G401 (cell line): ENCODE results near the gene HOXA3. TPM values are rescaled to one million over a fixed set of nuclear protein-coding genes. Genes with fewer than 3 reads are reported as not detected.

ENCODE experiments used
- DNase-seq: peaks from one replicate; pipeline ENCODE4 v3.0.0-alpha.2; 2015; ENCODE audit warnings: low spot score
- in situ Hi-C: cut with HindIII; loops from 2 replicates; pipeline ENCODE4 v1.10.0; 2016; ENCODE audit warnings: low sequenced_read_pairs, mixed read lengths
- total RNA-seq: library from RNA; depleted of rRNA; stranded (reverse); fragments of >200 nt; shearing (Covaris generic); gene quantifications from 2 replicates; pipeline ENCODE4 v1.2.3, GENCODE V29; 2014; rRNA removed

The HOXA3 gene
- total RNA-seq, 1 experiment from 2014 or later = 2.2 TPM

DNA sequence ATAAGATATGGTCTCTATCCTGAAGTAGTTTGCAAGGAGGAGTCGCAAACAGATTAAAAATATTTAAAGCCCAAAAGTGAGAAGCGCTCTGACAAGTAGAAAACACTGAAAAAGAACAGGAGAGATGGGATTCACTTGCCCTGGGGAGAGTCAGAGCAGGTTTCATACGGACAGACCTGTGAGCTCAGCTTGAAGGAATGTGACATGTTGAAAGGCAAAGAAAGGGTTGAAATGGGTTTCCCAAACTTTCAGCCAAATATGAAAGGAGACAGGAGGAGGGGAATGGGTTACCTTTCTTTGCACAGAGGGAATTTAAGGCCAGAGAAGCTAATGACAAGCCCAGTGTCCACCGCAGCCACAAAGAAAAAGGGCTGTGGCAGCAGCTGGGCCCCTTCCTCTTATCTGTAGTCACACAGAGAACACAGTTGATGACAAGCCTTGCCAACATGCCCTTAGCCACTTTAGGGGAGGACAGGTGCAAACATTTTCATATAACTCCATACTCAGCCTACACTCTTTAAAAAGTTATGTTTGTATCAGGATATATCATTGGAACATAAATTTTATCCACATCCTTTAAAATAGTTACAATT is 71.4 kb downstream of the HOXA3 start:
- DNase-seq = no peak
- in situ Hi-C loops = no loop called here

DNA sequence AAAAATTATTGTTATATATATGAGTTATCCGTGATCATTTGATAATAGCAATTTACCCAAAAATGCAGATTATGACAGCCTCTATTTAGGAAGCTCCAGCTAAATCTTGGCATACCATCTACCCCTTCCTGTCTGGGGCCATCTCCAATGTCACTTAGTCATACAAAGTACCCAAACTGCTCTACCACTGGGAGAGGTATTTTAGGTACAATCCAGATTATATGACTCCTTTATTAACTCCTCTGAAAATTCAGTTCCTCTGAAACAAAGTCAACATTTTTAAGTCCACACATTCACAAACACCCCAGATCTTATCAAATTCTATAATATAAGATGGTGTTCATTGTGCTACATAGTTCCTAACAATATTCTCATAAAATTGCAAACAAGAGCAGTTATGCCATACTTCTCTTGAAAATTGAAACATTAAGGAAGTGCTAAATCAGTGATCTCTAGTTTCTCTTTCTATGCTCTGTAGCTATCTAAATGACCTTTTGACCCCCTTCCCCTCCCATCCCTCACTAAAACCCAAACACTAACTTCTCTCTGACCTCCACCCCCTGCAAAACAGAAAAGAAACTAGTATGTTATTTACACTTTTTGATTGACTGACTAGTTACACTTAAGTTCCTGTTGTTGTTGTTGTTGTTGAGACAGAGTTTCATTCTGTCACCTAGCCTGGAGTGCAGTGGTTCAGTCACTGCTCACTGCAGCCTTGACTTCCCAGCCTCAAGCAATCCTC is 73.0 kb downstream of the HOXA3 start:
- no peak for DNase-seq
- in situ Hi-C loops = no loop called here

DNA sequence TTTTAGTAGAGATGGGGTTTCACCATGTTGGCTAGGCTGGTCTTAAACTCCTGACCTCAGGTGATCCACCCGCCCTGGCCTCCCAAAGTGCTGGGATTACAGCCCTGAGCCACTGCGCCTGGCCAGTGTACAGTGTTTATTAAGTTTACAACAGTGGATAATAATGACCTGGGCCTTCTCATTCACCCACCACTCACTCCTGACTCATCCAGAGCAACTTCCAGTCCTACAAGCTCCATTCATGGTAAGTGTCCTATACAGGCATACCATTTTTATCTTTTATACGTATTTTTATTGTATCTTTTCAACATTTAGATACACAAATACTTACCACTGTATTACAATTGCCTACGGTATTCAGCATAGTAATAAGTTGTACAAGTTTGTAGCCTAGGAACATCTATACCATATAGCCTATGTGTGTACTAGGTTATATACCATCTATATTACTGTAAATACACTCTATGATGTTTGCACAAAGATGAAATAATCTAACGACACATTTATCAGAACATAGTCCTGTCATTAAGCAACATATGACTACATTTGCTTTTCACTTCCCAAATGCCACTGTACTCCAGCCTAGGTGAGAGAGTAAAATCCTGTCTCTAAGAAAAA is 73.7 kb downstream of the HOXA3 start:
- in situ Hi-C loops = no loop called here
- DNase-seq = no peak

DNA sequence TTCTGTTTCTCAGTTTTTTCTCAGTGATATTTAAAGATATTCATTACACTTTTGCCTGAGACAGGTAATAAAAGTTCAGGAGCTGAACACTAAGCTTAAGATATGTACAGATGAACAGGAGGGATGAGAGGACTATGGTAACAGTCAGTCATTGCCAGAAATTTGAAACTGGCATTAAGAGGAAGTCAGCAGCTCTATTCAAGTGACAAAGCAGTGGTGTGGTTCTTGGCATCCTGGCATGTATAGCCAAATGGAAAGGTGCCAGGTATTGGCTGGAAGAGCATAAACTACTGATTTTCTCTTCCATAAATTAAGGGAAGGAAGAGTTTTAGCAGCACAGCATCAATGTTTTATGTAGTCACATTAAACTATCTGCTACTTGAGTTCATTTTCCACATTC is 79.3 kb downstream of the HOXA3 start:
- in situ Hi-C loops = no loop called here

DNA sequence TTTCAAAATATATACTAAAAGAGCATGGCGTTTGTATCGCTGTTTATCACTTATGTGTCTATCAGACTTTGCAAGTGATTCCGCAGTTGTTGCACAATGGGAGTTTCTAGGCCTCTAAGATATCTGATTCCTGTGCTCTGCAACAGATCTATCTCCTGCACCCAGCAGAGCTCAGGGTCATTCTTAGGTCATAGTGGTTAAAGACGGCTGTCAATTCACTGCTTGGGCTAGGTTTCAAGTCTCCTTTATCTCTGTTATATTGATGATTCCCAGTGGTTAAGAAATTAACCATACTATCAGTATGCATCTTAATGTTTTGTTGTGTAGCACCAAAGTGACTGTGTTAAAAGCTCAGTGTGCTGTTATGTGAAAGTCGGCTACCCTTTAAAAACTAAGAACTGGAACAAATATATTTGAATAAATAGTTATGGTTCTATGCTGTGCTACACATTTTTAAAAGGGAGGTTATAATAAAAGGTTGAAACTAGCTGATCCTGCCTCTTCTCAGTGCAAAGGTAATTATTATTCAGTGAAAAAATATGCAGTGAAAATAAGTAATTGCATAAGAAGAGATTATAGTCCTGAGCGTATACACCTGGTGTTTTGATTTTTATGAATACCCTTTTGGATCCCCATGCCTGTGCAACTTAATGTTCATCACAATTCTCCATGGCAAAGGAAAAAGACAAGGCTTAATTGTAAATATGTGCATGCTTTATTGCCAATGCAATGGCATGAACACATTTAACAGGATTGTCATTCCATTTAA is 80.6 kb downstream of the HOXA3 start:
- in situ Hi-C loops = no loop called here
- no peak for DNase-seq

More for the DNA sequence above, 79.3 kb downstream of the HOXA3 start:
- DNase-seq = no peak

DNA sequence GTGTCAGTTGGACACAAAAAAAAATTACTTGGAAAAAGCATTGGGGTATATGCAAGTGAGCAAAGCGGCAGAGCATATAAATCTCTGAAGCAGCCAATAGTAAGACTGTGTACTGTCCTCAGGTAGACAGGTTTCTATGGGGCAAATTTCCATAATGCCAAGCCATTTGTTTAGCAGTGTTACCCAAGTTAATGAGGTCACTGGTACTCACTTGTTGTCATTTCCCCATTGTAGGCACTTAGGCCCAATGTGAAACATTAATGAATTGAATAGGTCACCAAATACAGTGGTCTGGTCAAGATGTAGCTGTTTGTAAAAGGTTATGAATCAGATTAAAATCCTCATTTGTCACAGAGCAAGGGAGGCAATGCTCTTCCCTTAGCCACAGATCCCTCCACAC is 84.1 kb downstream of the HOXA3 start:
- in situ Hi-C loops = no loop called here
- no peak for DNase-seq

DNA sequence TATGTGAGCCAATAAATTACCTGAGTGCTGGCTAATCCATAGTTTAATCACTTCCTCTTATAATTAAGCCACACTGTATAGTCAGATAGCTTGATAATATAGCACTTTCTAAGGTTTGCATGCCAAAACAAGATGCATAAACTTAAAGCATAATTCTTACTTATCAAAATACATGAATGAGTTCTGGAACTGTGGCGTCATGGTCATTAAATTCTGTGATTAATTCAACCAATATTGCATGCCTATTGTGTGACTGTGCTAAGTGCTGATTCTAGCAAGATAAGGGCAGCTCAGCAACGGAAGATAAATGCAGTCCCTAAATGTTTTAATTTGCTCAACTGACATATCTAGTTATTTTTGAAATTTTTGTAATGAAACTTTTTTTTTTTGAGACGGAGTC is 86.2 kb downstream of the HOXA3 start:
- no peak for DNase-seq
- in situ Hi-C loops = no loop called here

DNA sequence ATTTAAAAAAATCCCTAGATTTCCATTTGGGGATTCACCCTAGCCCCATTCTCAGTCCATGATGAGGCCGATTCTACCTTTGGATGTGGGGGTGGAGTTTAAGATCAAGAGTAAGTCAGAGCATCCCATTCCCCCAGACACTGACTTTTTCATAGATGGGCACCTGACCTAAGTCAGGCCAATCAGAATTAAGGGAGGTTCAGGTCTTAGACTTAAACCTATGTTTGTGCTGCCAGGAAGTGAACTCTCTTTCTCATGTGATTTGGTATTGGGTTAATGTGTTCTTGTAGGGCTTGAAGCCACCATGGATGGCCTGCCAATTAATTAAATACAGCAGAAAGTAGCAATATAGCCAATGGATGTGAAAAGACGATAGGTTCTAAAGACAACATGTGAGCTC is 86.7 kb downstream of the HOXA3 start:
- DNase-seq = no peak
- in situ Hi-C loops = no loop called here

DNA sequence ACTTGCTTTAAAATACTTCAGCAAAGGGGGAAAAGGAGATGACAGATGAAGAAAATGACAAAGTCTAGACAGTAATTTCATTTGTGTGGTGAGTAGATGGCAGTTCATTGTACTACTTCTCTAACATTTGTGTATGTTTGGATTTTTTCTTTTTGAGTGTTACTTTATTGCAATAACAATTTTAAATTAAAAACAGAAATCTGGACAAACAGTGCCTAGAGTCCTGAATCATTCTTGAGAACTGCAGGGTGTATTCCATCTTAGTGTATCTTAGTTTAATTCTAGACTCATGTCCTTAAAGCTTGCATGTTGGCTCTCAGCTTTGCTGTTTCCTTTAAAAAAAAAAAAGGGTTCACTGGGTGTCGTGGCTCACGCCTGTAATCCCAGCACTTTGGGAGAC is 87.7 kb downstream of the HOXA3 start:
- no peak for DNase-seq
- in situ Hi-C loops = no loop called here

DNA sequence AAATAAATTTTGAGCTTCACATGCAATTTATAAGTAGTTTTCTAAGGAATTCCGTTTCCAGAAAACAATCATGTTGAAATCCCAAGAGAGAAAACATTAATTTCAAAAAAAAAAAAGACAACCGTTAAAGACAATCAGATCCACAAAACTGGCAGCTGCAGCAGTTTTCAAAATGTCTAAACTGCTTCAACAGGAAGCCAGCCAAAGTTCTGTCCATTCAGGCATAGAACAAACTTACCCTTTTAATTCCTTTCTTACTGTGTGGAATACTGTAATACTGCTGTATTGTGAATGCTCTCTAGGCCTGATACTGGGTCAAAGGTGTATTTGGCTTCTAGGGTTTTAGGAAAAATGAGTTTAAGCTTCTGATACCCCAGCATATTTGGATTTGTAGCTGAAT is 88.2 kb downstream of the HOXA3 start:
- DNase-seq = no peak
- in situ Hi-C loops = no loop called here

DNA sequence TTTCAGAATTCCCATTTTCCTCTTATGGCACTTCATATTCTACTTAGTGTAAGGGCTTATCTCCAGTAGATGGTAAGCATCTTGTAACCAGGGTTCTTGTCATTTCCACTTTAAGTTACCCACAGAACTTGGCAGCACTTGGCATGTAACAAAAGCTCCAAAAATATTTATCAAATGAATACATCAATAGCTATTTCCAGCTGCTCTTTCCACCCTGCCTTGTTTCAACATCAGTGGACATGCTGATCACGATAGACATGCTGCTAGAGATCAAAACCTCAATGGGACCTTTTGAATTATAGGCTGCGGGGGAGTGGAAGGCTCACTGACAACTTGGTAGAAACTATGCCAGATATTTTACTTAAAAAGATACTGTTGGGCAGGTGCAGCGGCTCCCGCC is 89.4 kb downstream of the HOXA3 start:
- no peak for DNase-seq
- in situ Hi-C loops = no loop called here

Other genes starting within 250 kb of the HOXA3 start
- 11.8 and 15.5 TPM in 2 replicates for gene HOXA1, start 56.6 kb downstream of the HOXA3 start, total RNA-seq
- gene HOXA2, start 49.9 kb downstream of the HOXA3 start, total RNA-seq = not detected in 2 replicates
- not detected in 2 replicates for gene HOXA4, start 21.8 kb downstream of the HOXA3 start, total RNA-seq
- gene HOXA5, start 8.9 kb downstream of the HOXA3 start, total RNA-seq = 0.81 and 1.6 TPM in 2 replicates
- 5.1 TPM in 1 of 2 replicates, not detected in the other for gene HOXA6, start 4.8 kb downstream of the HOXA3 start, total RNA-seq
- 4.4 and 7.1 TPM in 2 replicates for gene HOXA7, start 4.1 kb upstream of the HOXA3 start, total RNA-seq
- gene HOXA9, start 13.0 kb upstream of the HOXA3 start, total RNA-seq = 66.5 and 71.2 TPM in 2 replicates
- gene HOXA10, start 21.7 kb upstream of the HOXA3 start, total RNA-seq = 10.3 and 23.0 TPM in 2 replicates
- 9.3 and 11.6 TPM in 2 replicates for gene HOXA11, start 32.6 kb upstream of the HOXA3 start, total RNA-seq
- 0.37 TPM in 1 of 2 replicates, not detected in the other for gene HOXA13, start 47.5 kb upstream of the HOXA3 start, total RNA-seq
- gene EVX1, start 90.2 kb upstream of the HOXA3 start, total RNA-seq = not detected in 2 replicates